Gastrocnemius medialis (tissue), 4 donors: Measurements from ENCODE around the gene STC2. TPM values are rescaled to one million over a fixed set of nuclear protein-coding genes. Genes with fewer than 3 reads are reported as not detected.

ENCODE experiments used
- ATAC-seq, 2 donors: fragments of 150-250 bp; one replicate each; pipeline ENCODE4 v1.9.1; 2016
- DNase-seq, 2 donors: peaks; one replicate each; pipeline ENCODE4 v3.0.0-alpha.2; 2019
- H3K27ac ChIP-seq, 4 donors: fragments of 200-600 bp; sonication (generic); 1 replicate in 1 of 4; 2 replicates in 3 of 4; pipeline ENCODE4 v1.5.1; 2016 to 2018; ENCODE audit warnings: mild to moderate bottlenecking in 2 of 4, moderate library complexity in 1 of 4
- H3K27me3 ChIP-seq, 3 donors: fragments of 200-600 bp; sonication (generic) in 2 of 3; 1 replicate in 1 of 3; 2 replicates in 2 of 3; pipeline versions ENCODE4 v1.5.1 to v1.6.0; 2016 to 2019; ENCODE audit warnings: mild to moderate bottlenecking in 1 of 3, moderate library complexity in 1 of 3
- H3K36me3 ChIP-seq, 2 donors: fragments of 200-600 bp; sonication (generic) in 1 of 2; one replicate each; pipeline ENCODE4 v1.5.1; 2017 to 2018
- H3K4me1 ChIP-seq, 2 donors: fragments of 200-600 bp; sonication (generic) in 1 of 2; one replicate each; pipeline ENCODE4 v1.5.1; 2016 to 2017; ENCODE audit warnings: mild to moderate bottlenecking in 2 of 2
- H3K4me3 ChIP-seq, 4 donors: fragments of 200-600 bp; sonication (generic) in 3 of 4; 1 replicate in 1 of 4; 2 replicates in 3 of 4; pipeline ENCODE4 v1.5.1; 2016 to 2019; ENCODE audit warnings: mild to moderate bottlenecking in 2 of 4
- H3K9me3 ChIP-seq, 3 donors: fragments of 200-600 bp; sonication (generic) in 2 of 3; 1 replicate in 1 of 3; 2 replicates in 2 of 3; pipeline ENCODE4 v1.5.1; 2016 to 2019
- CTCF ChIP-seq, 5 experiments: fragments of 450-650 bp in 3 of 5; fragments of 200-600 bp in 2 of 5; sonication (generic) in 2 of 5; IDR thresholded peaks in 4 of 5; conservative IDR thresholded peaks in 1 of 5; 1 replicate in 4 of 5; 2 replicates in 1 of 5; pipeline ENCODE4 v1.5.1; 2016 to 2019; ENCODE audit warnings: antibody characterized with exemption in 5 of 5, mild to moderate bottlenecking in 3 of 5, moderate library complexity in 3 of 5
- POLR2A ChIP-seq, 2 donors: fragments of 450-650 bp; IDR thresholded peaks; one replicate each; pipeline ENCODE4 v1.6.1; 2017; ENCODE audit warnings: antibody characterized with exemption in 2 of 2, mild to moderate bottlenecking in 2 of 2, moderate library complexity in 2 of 2
- in situ Hi-C, 4 donors: fragments of 200-750 bp; cut with MboI; loops; one replicate each; pipeline versions ENCODE4 v1.15.0 to v1.8.0; 2017; ENCODE audit warnings: low sequenced_read_pairs in 4 of 4
- intact Hi-C: fragments of 100-400 bp; cut with DNase I; formaldehyde crosslinking; loops from one replicate; pipeline ENCODE4 v1.15.1; 2023; ENCODE audit warnings: low total_unique reads
- total RNA-seq, 4 donors: library from RNA; depleted of rRNA; stranded (reverse); fragments of >200 nt; gene quantifications; one replicate each; pipeline versions ENCODE4 v1.1.0 to v1.2.3, GENCODE V29; 2016

Gene STC2
- total RNA-seq, 4 donors from 2014 or later, result 0.39 to 12.7 (median 4.0) TPM

GRCh38 chr5:173331956-173332479 is 3.8 kb upstream of the STC2 start:
- in situ Hi-C loops, result loop anchor here in 2 of 4 donors (5.0 kb wide), 1 partner anchor 40 kb away; no protein-coding TSS in a partner anchor
- DNase-seq (peak; percentile 49 to 82), ATAC-seq (peak; percentile 47)
- Histone ChIP-seq H3K27me3 (no peaks in the 10 kb centered on the region), H3K36me3 (no peaks in the 10 kb centered on the region), H3K27ac (no peak overlapping the region), H3K4me1 (peaks cover 8 to 27% of the 10 kb centered on the region in 2 donors), H3K9me3 (no peaks in the 10 kb centered on the region), H3K4me3 (no peak overlapping the region)
- TF ChIP-seq CTCF (IDR thresholded peaks at IDR 0.05 in 4 of 5, conservative IDR thresholded peaks at IDR 0.05 in 1 of 5), result peak; percentile 84 to 93 (median 90)
- no peak for TF ChIP-seq POLR2A (IDR thresholded peaks at IDR 0.05)
- intact Hi-C loops, result loop anchor here (1.0 kb wide), 1 partner anchor 38 kb away; no protein-coding TSS in a partner anchor

- Histone ChIP-seq H3K9me3 (no peaks in the 10 kb centered on the region), H3K4me3 (no peak overlapping the region), H3K27me3 (peaks cover 0 to 3% (median 0%) of the 10 kb centered on the region in 3 donors), H3K36me3 (no peaks in the 10 kb centered on the region), H3K27ac (no peak overlapping the region), H3K4me1 (peaks cover 8 to 28% of the 10 kb centered on the region in 2 donors)
- ATAC-seq (no peak), DNase-seq (no peak)
- in situ Hi-C loops, result loop anchor here in 2 of 4 donors (5.0 kb wide), 1 partner anchor 39 kb away; no protein-coding TSS in a partner anchor
- intact Hi-C loops, result no loop called here
- TF ChIP-seq POLR2A (IDR thresholded peaks at IDR 0.05) (no peak), CTCF (IDR thresholded peaks at IDR 0.05 in 4 of 5, conservative IDR thresholded peaks at IDR 0.05 in 1 of 5) (no peak)
Measured at GRCh38 chr5:173331287-173331686, 3.1 kb upstream of the STC2 start.

GRCh38 chr5:173330338-173331206 is 2.4 kb upstream of the STC2 start:
- H3K27me3 ChIP-seq, result peaks cover 0 to 3% (median 0%) of the 10 kb centered on the region in 3 donors
- TF ChIP-seq CTCF (IDR thresholded peaks at IDR 0.05 in 4 of 5, conservative IDR thresholded peaks at IDR 0.05 in 1 of 5), result no peak
- no peak for TF ChIP-seq POLR2A (IDR thresholded peaks at IDR 0.05)
- DNase-seq (no peak), ATAC-seq (no peak)
- H3K27ac ChIP-seq, result no peak overlapping the region
- in situ Hi-C loops, result loop anchor here in 2 of 4 donors (5.0 kb wide), 1 partner anchor 38 kb away; no protein-coding TSS in a partner anchor
- intact Hi-C loops, result no loop called here
- H3K9me3 ChIP-seq, result no peaks in the 10 kb centered on the region
- H3K4me1 ChIP-seq, result peaks cover 8 to 28% of the 10 kb centered on the region in 2 donors
- H3K36me3 ChIP-seq, result no peaks in the 10 kb centered on the region
- H3K4me3 ChIP-seq, result no peak overlapping the region

GRCh38 chr5:173329491-173330337 is 1.5 kb upstream of the STC2 start:
- TF ChIP-seq CTCF (IDR thresholded peaks at IDR 0.05 in 4 of 5, conservative IDR thresholded peaks at IDR 0.05 in 1 of 5) (no peak), POLR2A (IDR thresholded peaks at IDR 0.05) (no peak)
- H3K4me3 ChIP-seq, result peak overlapping the region; percentile 47 to 66 (median 62)
- in situ Hi-C loops (loop anchor here in 2 of 4 donors (5.0 kb wide), 1 partner anchor 37 kb away; no protein-coding TSS in a partner anchor), intact Hi-C loops (loop anchor here (10.0 kb wide), 2 partner anchors 185 to 645 kb away; partner anchors contain the start of gene BNIP1)
- no peaks in the 10 kb centered on the region for H3K9me3 ChIP-seq
- H3K27me3 ChIP-seq, result peaks cover 0 to 3% (median 0%) of the 10 kb centered on the region in 3 donors
- no peaks in the 10 kb centered on the region for H3K36me3 ChIP-seq
- peak overlapping the region in 3 of 4 donors; percentile 27 to 79 (median 76) for H3K27ac ChIP-seq
- DNase-seq (peak in 1 of 2 donors; percentile 20), ATAC-seq (no peak)
- H3K4me1 ChIP-seq, result peaks cover 8 to 28% of the 10 kb centered on the region in 2 donors
